Hepatocyte (in vitro differentiated cells): ENCODE measurements around the gene SEC22C. TPM values are rescaled to one million over a fixed set of nuclear protein-coding genes. Genes with fewer than 3 reads are reported as not detected.

Experiments
- DNase-seq: peaks from one replicate; pipeline ENCODE4 v3.0.0-alpha.2; 2016; ENCODE audit warnings: low spot score
- H2AFZ ChIP-seq: fragments of 200-600 bp; sonication (generic); 2 replicates; pipeline ENCODE4 v1.6.0; 2016; ENCODE audit warnings: antibody characterized with exemption, mild to moderate bottlenecking
- H3K27ac ChIP-seq: fragments of 200-600 bp; sonication (generic); 2 replicates; pipeline ENCODE4 v1.5.1; 2016; ENCODE audit warnings: mild to moderate bottlenecking
- H3K27me3 ChIP-seq: fragments of 200-600 bp; sonication (generic); 2 replicates; pipeline ENCODE4 v1.6.1; 2016
- H3K36me3 ChIP-seq: fragments of 200-600 bp; sonication (generic); replicated peaks from 2 replicates; pipeline ENCODE4 v1.5.1; 2016; ENCODE audit warnings: low read depth; ENCODE audit not compliant: insufficient read depth
- H3K4me1 ChIP-seq: fragments of 200-600 bp; sonication (generic); 2 replicates; pipeline ENCODE4 v1.5.1; 2016; ENCODE audit warnings: mild to moderate bottlenecking, moderate library complexity; ENCODE audit not compliant: insufficient read depth
- H3K4me2 ChIP-seq: fragments of 200-600 bp; sonication (generic); 2 replicates; pipeline ENCODE4 v1.6.0; 2016
- H3K4me3 ChIP-seq: fragments of 200-600 bp; sonication (generic); 2 replicates; pipeline ENCODE4 v1.5.1; 2016; ENCODE audit warnings: mild to moderate bottlenecking
- H3K79me2 ChIP-seq: fragments of 200-600 bp; sonication (generic); 2 replicates; pipeline ENCODE4 v1.6.0; 2017; ENCODE audit warnings: mild to moderate bottlenecking
- H3K9me2 ChIP-seq: fragments of 200-600 bp; sonication (generic); replicated peaks from 2 replicates; pipeline ENCODE4 v1.6.0; 2017; ENCODE audit warnings: mild to moderate bottlenecking; ENCODE audit not compliant: insufficient read depth
- H3K9me3 ChIP-seq: fragments of 200-600 bp; sonication (generic); 2 replicates; pipeline ENCODE4 v1.5.1; 2016; ENCODE audit warnings: low read depth, mild to moderate bottlenecking
- H4K20me1 ChIP-seq: fragments of 200-600 bp; sonication (generic); 2 replicates; pipeline ENCODE4 v1.6.0; 2016; ENCODE audit warnings: mild to moderate bottlenecking; ENCODE audit not compliant: insufficient read depth, poor library complexity, severe bottlenecking
- CTCF ChIP-seq: fragments of 200-600 bp; sonication (generic); IDR thresholded peaks from 2 replicates; pipeline ENCODE4 v1.5.1; 2016; ENCODE audit warnings: antibody characterized with exemption, mild to moderate bottlenecking; ENCODE audit not compliant: poor library complexity
- EZH2 ChIP-seq: fragments of 200-600 bp; sonication (generic); IDR thresholded peaks from 2 replicates; pipeline ENCODE4 v1.6.1; 2016; ENCODE audit warnings: antibody characterized with exemption, mild to moderate bottlenecking, borderline replicate concordance
- EZH2phosphoT487 ChIP-seq: fragments of 200-600 bp; sonication (generic); IDR thresholded peaks from one replicate; pipeline ENCODE4 v1.6.1; 2018; ENCODE audit warnings: antibody characterized with exemption, mild to moderate bottlenecking, low read depth, moderate library complexity; ENCODE audit not compliant: unreplicated experiment, severe bottlenecking
- WGBS: methylation state at CpG from one replicate; pipeline ENCODE4 v1.1.6; 2016; ENCODE audit warnings: low lambda C conversion rate; ENCODE audit errors: missing lambda C conversion rate; 5-methylcytosine and 5-hydroxymethylcytosine counted together
- polyA plus RNA-seq: library from polyadenylated mRNA; unstranded; fragments of >200 nt; fragmentation: Nextera tagmentation; extraction: Ambion mirVana; gene quantifications from 2 replicates; pipeline ENCODE4 v1.2.1, GENCODE V29; 2016
- total RNA-seq: library from RNA; depleted of rRNA; stranded (reverse); fragments of >200 nt; gene quantifications from 2 replicates; pipeline ENCODE4 v1.2.3, GENCODE V29; 2014

Gene SEC22C
- total and polyA plus RNA-seq, 2 experiments from 2014 or later: 31.4 to 53.9 TPM

DNA sequence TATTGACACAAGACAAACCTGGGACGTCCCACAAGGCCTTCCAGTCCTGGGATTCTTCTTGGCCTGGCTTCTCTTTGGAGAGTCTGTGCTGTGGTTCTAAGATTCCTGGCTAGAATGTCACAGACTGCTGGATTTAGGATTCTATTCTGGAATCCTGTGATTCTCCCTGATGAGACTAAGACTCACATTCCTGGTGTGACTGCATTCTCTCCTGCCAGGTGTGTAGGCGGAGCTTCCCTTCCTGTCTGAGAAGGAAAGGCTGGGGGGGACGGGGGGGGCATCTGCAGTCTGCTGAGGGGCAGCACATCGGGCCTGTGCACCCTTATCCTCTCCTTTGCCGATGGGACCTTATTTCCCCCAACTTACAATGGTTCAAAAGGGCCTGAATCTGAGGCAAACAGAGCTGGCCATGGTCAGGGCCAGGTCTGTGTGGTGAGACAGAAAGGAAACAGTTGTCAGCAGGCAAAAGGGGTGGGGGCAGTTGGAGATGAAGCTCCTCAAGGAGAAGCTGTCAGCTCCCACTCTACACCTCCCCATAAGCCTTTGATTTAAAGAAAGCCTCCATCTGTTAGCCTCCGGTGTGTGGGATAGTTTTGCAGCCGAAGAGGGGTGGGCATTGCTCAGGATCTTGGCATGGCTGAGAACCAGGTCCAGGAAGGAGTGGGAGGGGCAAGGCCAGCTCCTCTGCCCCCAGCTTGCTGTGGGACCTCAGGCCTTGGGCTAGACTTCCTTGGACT is 48.4 kb downstream of the SEC22C start:
- Histone ChIP-seq H3K4me2 (no peak overlapping the region), H4K20me1 (no peaks in the 10 kb centered on the region), H3K4me3 (no peak overlapping the region), H3K36me3 (no peaks in the 10 kb centered on the region), H3K4me1 (no peaks in the 10 kb centered on the region), H3K27me3 (no peaks in the 10 kb centered on the region), H3K79me2 (no peaks in the 10 kb centered on the region), H2AFZ (no peak overlapping the region), H3K9me2 (no peaks in the 10 kb centered on the region), H3K9me3 (no peaks in the 10 kb centered on the region), H3K27ac (no peak overlapping the region)
- WGBS: 59% methylated on average over 5 of the region's 7 CpGs
- TF ChIP-seq EZH2: no peak
- DNase-seq: no peak

DNA sequence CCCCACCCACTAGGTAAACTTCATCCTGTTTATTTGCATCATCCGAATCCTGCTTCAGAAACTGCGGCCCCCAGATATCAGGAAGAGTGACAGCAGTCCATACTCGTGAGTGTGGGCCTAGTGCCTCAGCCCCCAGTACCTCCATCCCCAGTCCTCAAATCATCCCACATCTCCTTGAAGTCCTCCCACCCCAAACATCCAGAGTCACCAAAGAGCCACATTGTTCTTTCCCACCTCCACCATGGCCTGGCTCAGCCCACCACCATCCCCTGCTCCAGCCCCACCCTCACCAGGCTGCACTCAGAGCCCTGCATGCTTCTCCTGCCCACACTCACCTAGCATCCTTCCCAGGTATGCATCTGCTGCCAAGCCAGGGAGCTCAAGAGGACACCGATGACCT is 49.5 kb downstream of the SEC22C start:
- H3K36me3 ChIP-seq: no peaks in the 10 kb centered on the region
- no peaks in the 10 kb centered on the region for H3K9me2 ChIP-seq
- H3K4me3 ChIP-seq: no peak overlapping the region
- TF ChIP-seq EZH2phosphoT487 (no peak), EZH2 (no peak), CTCF (no peak)
- H3K27ac ChIP-seq: no peak overlapping the region
- H3K9me3 ChIP-seq: no peaks in the 10 kb centered on the region
- no peaks in the 10 kb centered on the region for H3K27me3 ChIP-seq
- H2AFZ ChIP-seq: no peak overlapping the region
- no peaks in the 10 kb centered on the region for H4K20me1 ChIP-seq
- DNase-seq: no peak
- 93% methylated on average over 4 of the region's 4 CpGs for WGBS
- no peak overlapping the region for H3K4me2 ChIP-seq
- no peaks in the 10 kb centered on the region for H3K79me2 ChIP-seq
- H3K4me1 ChIP-seq: no peaks in the 10 kb centered on the region

GRCh38 chr3:42531470-42531869 is 50.3 kb downstream of the SEC22C start:
- no peak for DNase-seq
- Histone ChIP-seq H3K9me3 (no peaks in the 10 kb centered on the region), H3K27ac (no peak overlapping the region), H3K4me3 (no peak overlapping the region), H3K4me2 (no peak overlapping the region), H3K9me2 (no peaks in the 10 kb centered on the region), H3K4me1 (no peaks in the 10 kb centered on the region), H2AFZ (no peak overlapping the region), H4K20me1 (no peaks in the 10 kb centered on the region), H3K27me3 (no peaks in the 10 kb centered on the region), H3K36me3 (no peaks in the 10 kb centered on the region), H3K79me2 (no peaks in the 10 kb centered on the region)
- 87% methylated on average over 6 of the region's 6 CpGs for WGBS
- TF ChIP-seq EZH2: no peak
- no peak for TF ChIP-seq EZH2phosphoT487
- TF ChIP-seq CTCF: no peak

GRCh38 chr3:42530073-42530472 is 51.7 kb downstream of the SEC22C start:
- Histone ChIP-seq H3K27me3 (no peaks in the 10 kb centered on the region), H3K4me3 (no peak overlapping the region), H3K27ac (no peak overlapping the region), H3K9me3 (no peaks in the 10 kb centered on the region), H3K4me2 (no peak overlapping the region), H2AFZ (no peak overlapping the region), H3K4me1 (no peaks in the 10 kb centered on the region), H3K36me3 (no peaks in the 10 kb centered on the region), H4K20me1 (no peaks in the 10 kb centered on the region), H3K9me2 (no peaks in the 10 kb centered on the region), H3K79me2 (no peaks in the 10 kb centered on the region)
- TF ChIP-seq CTCF (no peak), EZH2phosphoT487 (no peak), EZH2 (no peak)
- no peak for DNase-seq
